Astrocyte of the hippocampus (primary cell): ENCODE data around the gene SEMA3G.

Source experiments
- DNase-seq: peaks from one replicate; pipeline ENCODE4 v3.0.0; 2011; ENCODE audit warnings: low read depth, low spot score

Gene SEMA3G

GRCh38 chr3:52444860-52445793 lies at the start of gene SEMA3G:
TSS of gene SEMA3G (minus strand) at chr3:52445103. CDS start at chr3:52445027, 76 bp downstream.
- DNase-seq, result peak; percentile 77

- DNase-seq, result no peak
These were observed 49.5 kb upstream of the SEMA3G start for GRCh38 chr3:52494445-52494844.

- DNase-seq, result no peak
These were observed 48.5 kb upstream of the SEMA3G start for GRCh38 chr3:52493232-52494017.

GRCh38 chr3:52492059-52492458 lies 47.2 kb upstream of the SEMA3G start:
- no peak for DNase-seq

- DNase-seq, result no peak
These were observed 46.1 kb upstream of the SEMA3G start for GRCh38 chr3:52490939-52491526.

- DNase-seq, result no peak
These were observed 45.4 kb upstream of the SEMA3G start for GRCh38 chr3:52490035-52490938.

GRCh38 chr3:52489453-52489852 lies 44.5 kb upstream of the SEMA3G start:
- DNase-seq, result no peak

- no peak for DNase-seq
These were observed 43.8 kb upstream of the SEMA3G start for GRCh38 chr3:52488746-52489145.

GRCh38 chr3:52487788-52488691 lies 43.1 kb upstream of the SEMA3G start:
- no peak for DNase-seq

- DNase-seq, result no peak
These were observed 42.3 kb upstream of the SEMA3G start for GRCh38 chr3:52487050-52487787.

- no peak for DNase-seq
These were observed 40.0 kb upstream of the SEMA3G start for GRCh38 chr3:52484680-52485461.

- DNase-seq, result peak; percentile 65
These were observed 38.9 kb upstream of the SEMA3G start for GRCh38 chr3:52483577-52484381.

- DNase-seq, result no peak
These were observed 38.2 kb upstream of the SEMA3G start for GRCh38 chr3:52483081-52483480.

- DNase-seq, result peak; percentile 32
These were observed 37.1 kb upstream of the SEMA3G start for GRCh38 chr3:52481819-52482521.

- DNase-seq, result no peak
These were observed 36.1 kb upstream of the SEMA3G start for GRCh38 chr3:52480768-52481715.
